Heart left ventricle (tissue), 13 donors: ENCODE results near the gene PARD3B.

Source experiments
- POLR2A ChIP-seq, 2 donors: fragments of 450-650 bp; IDR thresholded peaks; one replicate each; pipeline ENCODE4 v1.6.1; 2017; ENCODE audit warnings: antibody characterized with exemption in 2 of 2, mild to moderate bottlenecking in 2 of 2, moderate library complexity in 2 of 2
- TF ChIP-seq, protein P1 (sequence below), 12 donors: fragments of 200-600 bp; sonication (generic) in 4 of 12; IDR thresholded peaks; one replicate each; pipeline versions ENCODE4 v1.5.0 to v1.8.0; 2018 to 2022; ENCODE audit warnings: antibody characterized with exemption in 12 of 12, mild to moderate bottlenecking in 5 of 12
- donor health status: ischemic (EF 13 %, LVEDD 7.1; RV severe dilation, severe dysfunction).
- donor health status: DM: no; HTN: yes; CAD: no.
- donor health status: DM: no; HTN: no; CAD: no.
- donor health status: ischemic (EF 25% LVEDD 6.9; RV normal size, moderate dysfunction).
- donor health status: ischemic (EF 25% LVEDD 5.7; RV mildly dilated, moderate dysfunction).
- donor health status: ischemic (EF 35%, LVEDD 5.7; RV mildly dilated, moderate dysfunction).
- donor health status: nonischemic (EF 11% LVEDD 7.7; RV severe dilation, severe dysfunction).
- donor health status: DM: yes; HTN: yes; CAD: no.
- donor health status: PGD.
- donor health status: ischemic (EF 29% LVEDD 5.4; RV normal size, mild dysfunction).
- donor health status: nonischemic (EF 23%, LVEDD 6.1; RV moderate dilation, normal function).

DNA sequence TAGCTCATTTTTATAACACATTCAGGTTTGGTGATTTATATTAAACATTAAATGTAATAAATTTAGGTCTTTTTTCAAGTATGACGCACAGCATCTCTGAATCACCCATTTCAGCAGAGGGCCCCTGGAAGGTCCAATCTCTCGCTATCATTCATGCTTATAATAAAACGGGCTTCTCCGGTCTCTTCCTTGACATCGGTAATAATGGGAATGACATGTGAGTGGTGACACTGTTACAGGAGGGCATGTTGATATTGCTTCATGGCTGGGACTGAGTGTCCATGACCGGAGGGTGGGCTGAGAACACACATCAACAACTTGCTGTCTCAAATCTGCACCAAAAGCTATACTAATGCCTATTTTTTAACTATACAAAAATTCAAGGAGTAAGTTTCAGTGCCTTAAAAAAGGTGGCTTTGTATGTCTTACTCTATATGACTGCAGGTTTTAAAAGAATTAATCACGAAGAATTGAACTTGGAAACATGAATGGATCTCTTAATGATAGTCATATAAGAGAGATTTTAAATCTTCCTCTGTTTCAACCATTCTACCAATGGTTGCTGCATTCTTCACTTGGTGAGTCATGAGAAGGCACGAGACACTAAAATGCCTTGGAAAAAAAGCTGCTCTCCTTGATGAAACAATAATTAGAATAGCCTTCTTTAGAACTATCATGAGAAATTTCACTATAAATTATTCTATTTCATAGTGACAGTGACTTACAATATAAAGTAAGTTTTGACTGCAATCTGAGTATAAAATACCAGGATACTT, 1035.1 kb downstream of the PARD3B start:
- TF ChIP-seq, protein P1, sequence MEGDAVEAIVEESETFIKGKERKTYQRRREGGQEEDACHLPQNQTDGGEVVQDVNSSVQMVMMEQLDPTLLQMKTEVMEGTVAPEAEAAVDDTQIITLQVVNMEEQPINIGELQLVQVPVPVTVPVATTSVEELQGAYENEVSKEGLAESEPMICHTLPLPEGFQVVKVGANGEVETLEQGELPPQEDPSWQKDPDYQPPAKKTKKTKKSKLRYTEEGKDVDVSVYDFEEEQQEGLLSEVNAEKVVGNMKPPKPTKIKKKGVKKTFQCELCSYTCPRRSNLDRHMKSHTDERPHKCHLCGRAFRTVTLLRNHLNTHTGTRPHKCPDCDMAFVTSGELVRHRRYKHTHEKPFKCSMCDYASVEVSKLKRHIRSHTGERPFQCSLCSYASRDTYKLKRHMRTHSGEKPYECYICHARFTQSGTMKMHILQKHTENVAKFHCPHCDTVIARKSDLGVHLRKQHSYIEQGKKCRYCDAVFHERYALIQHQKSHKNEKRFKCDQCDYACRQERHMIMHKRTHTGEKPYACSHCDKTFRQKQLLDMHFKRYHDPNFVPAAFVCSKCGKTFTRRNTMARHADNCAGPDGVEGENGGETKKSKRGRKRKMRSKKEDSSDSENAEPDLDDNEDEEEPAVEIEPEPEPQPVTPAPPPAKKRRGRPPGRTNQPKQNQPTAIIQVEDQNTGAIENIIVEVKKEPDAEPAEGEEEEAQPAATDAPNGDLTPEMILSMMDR (IDR thresholded peaks at IDR 0.05): no peak
- TF ChIP-seq POLR2A (IDR thresholded peaks at IDR 0.05): no peak
